Endothelial cell of umbilical vein (primary cell): ENCODE data around the gene OCRL. TPM values are rescaled to one million over a fixed set of nuclear protein-coding genes. Genes with fewer than 3 reads are reported as not detected.

Experiments used
- BruUV-seq: library from RNA; stranded (reverse); fragments of 400-500 nt; replicated peaks from 2 replicates; lab custom pipeline; 2021; lab: Mats Ljungman, UMichigan
- CTCF ChIA-PET: fragments of 300-600, 350-600 bp; sonication (Branson Sonifier 250); formaldehyde crosslinking; loops from one replicate; lab custom pipeline; 2021; ENCODE audit warnings: antibody characterized with exemption, inconsistent platforms; lab: Charles Lee
- POLR2A ChIA-PET: fragments of 300-600, 350-600 bp; sonication (Branson Sonifier 250); formaldehyde crosslinking; loops from one replicate; lab custom pipeline; 2021; ENCODE audit warnings: antibody characterized with exemption, inconsistent platforms; lab: Charles Lee
- DNase-seq: peaks from one replicate; pipeline ENCODE4 v3.0.0-alpha.2; 2011; ENCODE audit warnings: low read depth, low spot score
- FAIRE-seq: peaks from 2 replicates; lab custom pipeline; 2011; peaks lifted over from hg19 to GRCh38; lab: Jason Lieb, UNC
- H2AFZ ChIP-seq: 2 replicates; pipeline ENCODE4 v1.6.0; 2012; ENCODE audit warnings: low read depth, low read length, control low read depth, inconsistent platforms
- H3K27ac ChIP-seq: 2 replicates; pipeline ENCODE4 v1.5.1; 2011; ENCODE audit warnings: low read depth, mild to moderate bottlenecking, control low read depth, low read length, moderate library complexity; ENCODE audit not compliant: insufficient read depth
- H3K27me3 ChIP-seq, 2 experiments: 2 replicates each; pipeline versions ENCODE4 v1.6.0 to v1.6.1; 2011; ENCODE audit warnings: low read length in 2 of 2, mixed read lengths in 1 of 2; ENCODE audit not compliant: control insufficient read depth in 2 of 2, insufficient read depth in 2 of 2
- H3K36me3 ChIP-seq, 2 experiments: 2 replicates in 1 of 2; 3 replicates in 1 of 2; pipeline ENCODE4 v1.5.1; 2011; ENCODE audit warnings: low read length in 2 of 2, mild to moderate bottlenecking in 1 of 2, moderate library complexity in 1 of 2; ENCODE audit not compliant: control insufficient read depth in 2 of 2, insufficient read depth in 2 of 2; ENCODE audit errors: extremely low read depth in 1 of 2
- H3K4me1 ChIP-seq: 3 replicates; pipeline ENCODE4 v1.5.1; 2011; ENCODE audit warnings: mild to moderate bottlenecking, low read length; ENCODE audit not compliant: control insufficient read depth, insufficient read depth; ENCODE audit errors: extremely low read depth
- H3K4me2 ChIP-seq: 2 replicates; pipeline ENCODE4 v1.6.1; 2011; ENCODE audit warnings: low read length, control low read depth, mixed read lengths; ENCODE audit not compliant: insufficient read depth
- H3K4me3 ChIP-seq, 3 experiments: fragments of 200-600 bp in 1 of 3; sonication (generic), shearing (Covaris generic) in 1 of 3; replicated peaks in 1 of 3; 2 replicates each; pipeline ENCODE4 v1.5.1; 2011 to 2016; ENCODE audit warnings: control low read depth in 3 of 3, low read length in 3 of 3, mild to moderate bottlenecking in 2 of 3, inconsistent platforms in 1 of 3, low read depth in 1 of 3, moderate library complexity in 1 of 3; ENCODE audit not compliant: insufficient read depth in 1 of 3
- H3K79me2 ChIP-seq: 2 replicates; pipeline ENCODE4 v1.6.0; 2012; ENCODE audit warnings: low read length, inconsistent platforms; ENCODE audit not compliant: control insufficient read depth, insufficient read depth
- H3K9ac ChIP-seq: replicated peaks from 2 replicates; pipeline ENCODE3; 2011; ENCODE audit warnings: low read length, control low read depth; ENCODE audit not compliant: insufficient read depth; ENCODE audit errors: extremely low read depth
- H3K9me1 ChIP-seq: replicated peaks from 3 replicates; pipeline ENCODE4 v1.6.0; 2011; ENCODE audit warnings: mild to moderate bottlenecking, low read length; ENCODE audit not compliant: control insufficient read depth, insufficient read depth; ENCODE audit errors: extremely low read depth
- H3K9me3 ChIP-seq: replicated peaks from 2 replicates; pipeline ENCODE4 v1.5.1; 2012; ENCODE audit warnings: low read length, inconsistent platforms; ENCODE audit not compliant: control insufficient read depth, insufficient read depth
- H4K20me1 ChIP-seq: replicated peaks from 2 replicates; pipeline ENCODE3; 2011; ENCODE audit warnings: mild to moderate bottlenecking, low read length; ENCODE audit not compliant: control insufficient read depth, insufficient read depth; ENCODE audit errors: extremely low read depth
- CTCF ChIP-seq, 2 donors: IDR thresholded peaks; 1 replicate in 1 of 2; 2 replicates in 1 of 2; pipeline ENCODE4 v1.5.1; 2011; ENCODE audit warnings: low read length in 2 of 2, mild to moderate bottlenecking in 2 of 2, moderate library complexity in 2 of 2, control low read depth in 1 of 2, inconsistent platforms in 1 of 2, low read depth in 1 of 2; ENCODE audit not compliant: insufficient read depth in 1 of 2; ENCODE audit errors: extremely low read depth in 1 of 2
- EZH2 ChIP-seq: IDR thresholded peaks from 2 replicates; pipeline ENCODE4 v1.6.1; 2012; ENCODE audit warnings: borderline replicate concordance, low read depth, mild to moderate bottlenecking, moderate library complexity, low read length, inconsistent platforms; ENCODE audit not compliant: severe bottlenecking
- FOS ChIP-seq: IDR thresholded peaks from 2 replicates; pipeline ENCODE4 v1.6.1; 2011; ENCODE audit warnings: mild to moderate bottlenecking, low read length, moderate library complexity, borderline replicate concordance; ENCODE audit not compliant: insufficient read depth
- GATA2 ChIP-seq: IDR thresholded peaks from 2 replicates; pipeline ENCODE4 v1.7.0; 2011; ENCODE audit warnings: low read depth, mild to moderate bottlenecking, moderate library complexity, mixed read lengths, low read length; ENCODE audit not compliant: insufficient read length, insufficient read depth
- JUN ChIP-seq: IDR thresholded peaks from 2 replicates; pipeline ENCODE4 v1.6.1; 2011; ENCODE audit warnings: borderline replicate concordance, low read depth; ENCODE audit not compliant: insufficient read length, insufficient read depth
- MAX ChIP-seq: IDR thresholded peaks from 2 replicates; pipeline ENCODE4 v1.6.1; 2011; ENCODE audit not compliant: insufficient read depth, insufficient read length
- MYC ChIP-seq: IDR thresholded peaks from one replicate; pipeline ENCODE4 v1.6.1; 2011; ENCODE audit warnings: mild to moderate bottlenecking, low read depth, low read length
- POLR2A ChIP-seq: IDR thresholded peaks from 2 replicates; pipeline ENCODE4 v1.6.1; 2012; ENCODE audit warnings: low read depth, mild to moderate bottlenecking, control low read depth, low read length
- POLR2AphosphoS5 ChIP-seq: IDR thresholded peaks from 2 replicates; pipeline ENCODE4 v1.6.1; 2012; ENCODE audit warnings: low read depth, mild to moderate bottlenecking, control low read depth, low read length, moderate library complexity; ENCODE audit not compliant: insufficient read depth
- dilution Hi-C: fragments of 300-500 bp; cut with MboI; formaldehyde crosslinking; loops from one replicate; pipeline ENCODE4 v1.15.0; 2019; ENCODE audit warnings: low sequenced_read_pairs; ENCODE audit not compliant: extremely low pct_ligation_motif_present
- intact Hi-C: fragments of 100-400 bp; cut with micrococcal nuclease; formaldehyde crosslinking; loops from one replicate; pipeline ENCODE4 v1.10.0; 2022
- polyA plus RNA-seq, 4 experiments: library from polyadenylated mRNA; depleted of rRNA in 3 of 4; stranded (reverse) in 3 of 4; unstranded in 1 of 4; fragments of >200 nt; gene quantifications; 2 replicates each; pipeline versions ENCODE4 v1.2.1 to v1.2.3, GENCODE V29; 2011 to 2012; ENCODE audit warnings: missing spikeins in 1 of 4
- total RNA-seq: library from RNA; stranded (reverse); gene quantifications from 2 replicates; pipeline ENCODE4 v1.2.3, GENCODE V29; 2021

Gene OCRL
- total and polyA plus RNA-seq, 2 donors (not counting 3 experiments of a cell fraction or from before 2014, with no cell fraction given), result 14.6 to 20.9 TPM

DNA sequence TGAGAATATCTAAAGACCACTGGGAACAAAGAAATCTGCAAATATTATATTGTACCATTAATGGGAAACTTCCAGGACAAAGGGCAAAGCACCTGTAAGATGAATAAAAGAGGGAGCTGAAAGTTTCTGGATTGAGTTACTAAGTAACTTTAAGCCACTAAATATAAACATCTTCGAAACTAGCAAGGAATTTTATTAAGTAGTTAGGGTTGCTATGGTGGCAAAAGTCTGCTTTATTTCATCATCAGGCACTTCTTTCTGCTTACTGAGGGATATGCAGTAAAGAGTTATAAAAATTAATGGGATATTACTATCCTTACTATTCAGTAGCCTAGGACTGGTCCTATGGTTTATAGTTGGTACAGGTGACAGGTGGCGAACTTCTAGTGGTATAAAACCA lies 49.7 kb upstream of the OCRL start:
- H3K9me3 ChIP-seq, result no peaks in the 10 kb centered on the region
- no peak overlapping the region for H3K4me2 ChIP-seq
- H3K9me1 ChIP-seq, result no peaks in the 10 kb centered on the region
- H4K20me1 ChIP-seq, result no peaks in the 10 kb centered on the region
- no peaks in the 10 kb centered on the region for H3K27me3 ChIP-seq
- H3K36me3 ChIP-seq, result peaks cover 0 to 7% of the 10 kb centered on the region in 2 experiments
- dilution Hi-C loops (no loop called here), intact Hi-C loops (no loop called here)
- POLR2A ChIA-PET, result no interaction called here
- FAIRE-seq (no peak), DNase-seq (no peak)
- H3K79me2 ChIP-seq, result no peaks in the 10 kb centered on the region
- no peak overlapping the region for H3K9ac ChIP-seq
- TF ChIP-seq FOS (no peak), GATA2 (no peak), MAX (no peak), POLR2AphosphoS5 (no peak), POLR2A (no peak), MYC (no peak), CTCF (IDR thresholded peaks at IDR 0.05; ENCODE audit: extremely low read depth in 1 of 2, insufficient read depth in 1 of 2, low read depth in 1 of 2, low read length in 2 of 2) (no peak), EZH2 (no peak), JUN (no peak)
- H3K4me1 ChIP-seq, result peaks cover 5% of the 10 kb centered on the region
- H3K4me3 ChIP-seq, result no peak overlapping the region
- CTCF ChIA-PET, result no interaction called here
- no TSS peak for BruUV-seq
- no peak overlapping the region for H3K27ac ChIP-seq
- no peak overlapping the region for H2AFZ ChIP-seq
